Superior temporal gyrus (tissue), 1 donor: Measurements from ENCODE around the gene ENAH.
"Not testable (repeated sequence)": the region's sequence is repeated elsewhere in the genome, so short reads cannot be mapped to it uniquely, and the experiment has no call there.

Experiments used
- DNase-seq: peaks from one replicate; pipeline ENCODE4 v3.0.0-alpha.2; 2016; ENCODE audit errors: extremely low spot score

ENAH gene

DNA sequence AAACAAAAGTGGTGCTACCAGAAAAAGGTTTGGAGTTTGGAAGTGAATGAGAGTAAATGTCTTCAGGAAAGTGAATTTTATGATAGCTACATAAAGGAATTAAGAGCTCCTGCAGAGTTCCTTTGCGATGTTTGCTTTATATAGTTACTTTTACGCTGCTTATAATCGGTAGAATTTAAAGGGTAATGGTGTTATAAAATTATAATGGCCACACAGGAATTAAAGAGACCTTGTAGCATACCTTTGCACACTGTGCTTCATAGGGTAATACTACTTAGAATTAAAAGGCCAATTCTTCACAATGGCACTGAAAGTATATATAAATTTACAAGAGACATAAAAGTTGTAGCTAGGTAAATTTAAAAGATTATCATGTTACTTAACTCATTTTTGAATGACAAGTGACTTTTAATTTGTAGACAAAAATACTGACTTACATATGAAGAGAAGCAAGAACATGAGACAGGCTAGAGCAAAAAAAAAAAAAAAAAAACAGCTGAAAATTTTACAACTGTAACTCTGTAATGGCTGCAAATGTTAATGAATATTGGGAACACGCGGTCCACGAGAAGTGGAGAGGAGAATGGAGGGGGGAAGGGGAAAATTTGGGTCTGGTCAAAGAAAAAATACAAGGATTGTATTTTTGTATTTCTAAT is 159.2 kb downstream of the ENAH start:
- no peak for DNase-seq

- no peak for DNase-seq
These were observed 164.2 kb downstream of the ENAH start for GRCh38 chr1:225488676-225489075.

GRCh38 chr1:225486856-225487255 is 166.1 kb downstream of the ENAH start:
- no peak for DNase-seq

- no peak for DNase-seq
These were observed 166.9 kb downstream of the ENAH start for GRCh38 chr1:225485991-225486530.

- DNase-seq, result no peak
These were observed 167.7 kb downstream of the ENAH start for GRCh38 chr1:225485226-225485625.

- no peak for DNase-seq
These were observed 168.2 kb downstream of the ENAH start for GRCh38 chr1:225484657-225485214.

- DNase-seq, result peak; percentile 43
These were observed 168.9 kb downstream of the ENAH start for GRCh38 chr1:225483818-225484656.

- DNase-seq, result no peak
These were observed 170.4 kb downstream of the ENAH start for GRCh38 chr1:225482421-225482950.

GRCh38 chr1:225481738-225482137 is 171.2 kb downstream of the ENAH start:
- DNase-seq, result no peak

DNA sequence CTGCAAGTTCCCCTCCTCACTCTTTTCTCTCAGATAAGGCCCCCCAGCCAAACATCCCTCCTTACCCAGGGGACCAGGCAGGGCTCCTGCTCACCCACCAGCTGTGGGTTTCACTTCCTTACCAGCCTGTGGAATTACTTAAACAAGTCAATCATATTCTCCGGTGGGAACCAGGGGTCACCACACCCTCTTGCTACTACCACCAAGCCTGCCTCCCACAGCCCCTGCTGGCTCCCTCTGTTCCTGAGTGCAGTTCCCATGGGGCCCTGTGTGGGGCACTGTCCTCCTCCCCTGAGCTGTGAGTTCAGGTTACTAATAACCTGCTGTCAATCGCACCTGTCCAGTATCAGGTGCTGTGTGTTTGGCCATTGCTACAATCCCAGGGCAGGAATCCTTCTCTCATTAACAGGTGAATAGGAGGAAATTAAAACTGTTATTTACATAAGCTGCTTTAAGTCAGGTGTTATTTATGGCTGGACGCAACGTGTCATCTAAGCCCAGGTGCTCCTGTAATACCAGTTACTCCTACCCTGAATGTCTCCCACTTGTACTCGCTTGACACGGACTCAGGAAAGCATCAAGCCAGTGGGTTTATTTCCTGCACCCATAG is 172.0 kb downstream of the ENAH start:
- DNase-seq, result no peak

DNA sequence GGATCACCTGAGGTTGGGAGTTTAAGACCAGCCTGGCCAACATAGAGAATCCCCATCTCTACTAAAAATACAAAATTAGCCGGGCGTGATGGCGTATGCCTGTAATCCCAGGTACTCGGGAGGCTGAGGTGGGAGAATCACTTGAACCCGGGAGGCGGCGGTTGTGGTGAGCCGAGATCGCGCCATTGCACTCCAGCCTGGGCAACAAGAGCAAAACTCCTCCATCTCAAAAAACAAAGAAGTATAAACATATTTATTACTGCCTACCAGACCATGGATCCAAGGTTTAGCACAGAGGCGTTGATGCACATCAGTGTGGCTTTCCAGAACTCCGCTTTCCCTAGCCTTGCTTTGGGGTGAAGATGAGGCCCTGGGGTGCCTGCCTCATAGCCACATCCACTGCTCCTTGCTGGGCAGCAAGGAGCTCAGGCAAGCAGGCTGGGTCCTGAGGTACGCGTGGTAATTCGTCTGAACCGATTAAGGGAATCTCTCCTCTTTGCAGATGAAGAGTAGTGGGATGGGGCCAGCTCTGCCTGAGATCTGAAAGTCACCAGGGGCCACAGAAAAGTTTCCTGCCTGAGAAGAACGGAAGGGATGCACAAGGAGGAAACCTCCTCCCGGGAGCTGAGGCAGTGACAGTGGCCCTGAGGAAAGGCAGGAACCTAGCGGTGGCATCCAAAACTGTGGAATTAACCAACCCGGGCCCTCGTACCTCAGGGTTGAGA is 172.8 kb downstream of the ENAH start:
- DNase-seq, result no peak

- DNase-seq, result no peak
These were observed 173.6 kb downstream of the ENAH start for GRCh38 chr1:225479341-225479740.

GRCh38 chr1:225477296-225477911 is 175.5 kb downstream of the ENAH start:
- no peak for DNase-seq

- DNase-seq, result no peak
These were observed 176.4 kb downstream of the ENAH start for GRCh38 chr1:225476538-225476988.

- no peak for DNase-seq
These were observed 176.8 kb downstream of the ENAH start for GRCh38 chr1:225476100-225476511.

- DNase-seq, result peak; percentile 83
These were observed 177.7 kb downstream of the ENAH start for GRCh38 chr1:225474986-225475820.

DNA sequence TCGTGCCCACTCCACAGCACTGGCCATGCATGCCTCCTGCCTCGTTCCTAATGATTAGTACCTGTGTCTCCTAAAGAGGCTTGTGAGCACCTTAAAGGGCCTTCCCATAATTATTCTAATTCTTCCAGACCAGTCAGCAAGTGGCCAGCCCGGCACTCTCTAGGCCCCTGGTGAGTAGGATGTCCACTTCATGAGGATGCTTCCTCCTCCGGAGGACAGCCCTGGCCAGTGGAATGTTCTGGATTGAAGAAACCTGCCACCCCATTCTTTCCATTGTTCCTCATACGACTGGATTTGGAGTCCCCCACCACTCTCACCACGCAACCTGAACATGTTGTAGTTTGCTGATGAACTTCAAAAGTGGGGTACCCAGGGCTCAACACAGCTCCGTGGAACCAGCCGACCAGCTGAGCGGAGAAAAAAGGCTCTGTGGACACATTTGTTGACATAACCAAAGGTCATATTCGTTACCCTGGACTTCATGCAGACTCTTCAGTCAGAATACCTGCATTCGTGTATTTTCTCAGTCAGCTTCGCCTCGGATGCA is 178.4 kb downstream of the ENAH start:
- no peak for DNase-seq

- DNase-seq, result not testable (repeated sequence)
These were observed 179.1 kb downstream of the ENAH start for GRCh38 chr1:225473676-225474438.

GRCh38 chr1:225473266-225473665 is 179.7 kb downstream of the ENAH start:
- not testable (repeated sequence) for DNase-seq
